ENCODE data around the gene ITK. TPM values are rescaled to one million over a fixed set of nuclear protein-coding genes. Genes with fewer than 3 reads are reported as not detected.

The ITK gene
- not detected in 2 replicates for total RNA-seq

GRCh38 chr5:157180374-157181264 is at the start of gene ITK:
TSS of gene ITK (plus strand) at chr5:157180840. CDS start at chr5:157180978, 138 bp downstream.

DNA sequence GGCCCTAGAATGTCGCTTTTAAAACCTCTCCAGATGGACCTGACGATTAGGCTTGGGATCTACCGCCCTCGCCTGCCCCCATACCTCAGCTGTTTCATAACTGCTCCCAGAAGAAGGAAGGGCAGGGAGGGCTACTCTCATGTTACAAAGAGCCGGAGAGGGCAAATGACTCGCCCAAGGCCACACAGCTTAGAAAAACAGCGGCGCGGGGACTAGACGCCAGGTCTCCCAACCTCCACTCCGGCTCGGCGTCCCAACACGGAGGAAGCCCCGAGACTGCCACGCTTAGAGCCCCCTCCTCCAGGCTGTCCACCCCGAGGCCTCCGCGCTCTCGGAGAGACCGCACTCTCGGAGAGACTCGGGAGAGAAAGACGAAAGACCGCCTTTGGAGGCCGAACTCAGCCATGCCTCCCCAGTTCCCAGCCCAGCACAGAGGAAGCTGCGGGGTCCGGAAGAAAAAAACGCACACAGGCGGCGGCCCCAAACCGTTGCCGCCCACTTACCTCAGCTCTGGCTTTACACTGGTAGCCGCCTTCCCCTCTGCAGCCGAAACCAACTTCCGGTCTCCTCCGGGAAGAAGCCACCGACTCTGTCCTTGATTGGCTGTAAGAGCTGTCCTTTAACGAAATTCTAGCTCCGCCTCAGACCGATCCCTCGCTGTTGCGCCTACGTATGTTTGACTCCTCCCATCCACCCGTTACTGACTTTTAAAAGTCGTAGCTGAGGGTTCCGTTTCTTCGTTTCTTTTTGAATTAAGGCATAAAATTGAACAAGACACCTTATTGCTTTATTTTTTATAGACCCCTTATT is 38.1 kb upstream of the ITK start, which contains the start of gene MED7:
MED7 (minus strand) TSS at position 549 of the 810 bp plus-strand sequence. CDS start 3,434 bp downstream, outside the sequence.

DNA sequence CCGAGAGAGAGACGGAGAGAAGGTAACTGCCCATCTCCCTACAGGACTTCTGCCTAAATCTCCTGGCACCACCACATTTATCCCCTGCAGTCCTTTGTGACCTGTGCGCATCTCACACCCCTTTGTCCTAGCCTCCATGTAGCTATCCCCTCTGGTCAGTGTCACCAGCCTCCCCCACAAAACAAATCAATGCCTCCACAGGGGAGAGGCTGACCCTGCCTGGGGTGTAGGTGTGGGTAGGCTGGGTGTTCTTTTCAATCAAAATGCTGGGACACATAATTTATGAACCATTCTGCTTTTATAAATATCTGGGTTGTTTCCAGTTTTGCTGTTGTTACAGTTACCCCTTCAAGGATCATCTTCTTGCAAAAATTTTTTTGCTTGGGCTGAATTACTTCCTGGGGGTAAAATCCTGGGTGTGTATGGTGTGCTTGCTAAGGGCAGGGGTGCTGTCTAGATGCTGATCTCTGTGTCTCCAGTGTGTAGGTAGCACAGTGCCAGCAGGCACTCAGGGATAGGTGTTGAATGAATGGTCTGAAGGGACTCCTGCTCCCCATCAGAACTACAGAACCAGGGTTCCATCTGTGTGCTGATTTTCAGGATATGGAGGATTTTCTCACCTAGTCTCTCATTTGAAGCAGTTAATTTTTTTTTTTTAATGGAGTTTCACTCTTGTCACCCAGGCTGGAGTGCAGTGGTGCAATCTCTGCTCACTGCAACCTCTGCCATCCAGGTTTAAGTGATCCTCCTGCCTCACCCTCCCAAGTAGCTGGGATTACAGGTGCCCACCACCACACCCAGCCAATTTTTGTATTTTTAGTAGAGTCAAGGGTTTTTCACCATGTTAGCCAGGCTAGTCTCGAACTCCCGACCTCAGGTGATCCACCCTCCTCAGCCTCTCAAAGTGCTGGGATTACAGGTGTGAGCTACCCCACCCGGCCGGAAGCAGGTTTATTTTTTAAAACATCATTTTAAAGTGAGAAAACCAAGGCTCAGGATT is 14.1 kb upstream of the ITK start, which contains the start of gene GARIN3:
GARIN3 (minus strand) TSS at position 51 of the 1,000 bp plus-strand sequence. CDS start 96 bp downstream, outside the sequence.

DNA sequence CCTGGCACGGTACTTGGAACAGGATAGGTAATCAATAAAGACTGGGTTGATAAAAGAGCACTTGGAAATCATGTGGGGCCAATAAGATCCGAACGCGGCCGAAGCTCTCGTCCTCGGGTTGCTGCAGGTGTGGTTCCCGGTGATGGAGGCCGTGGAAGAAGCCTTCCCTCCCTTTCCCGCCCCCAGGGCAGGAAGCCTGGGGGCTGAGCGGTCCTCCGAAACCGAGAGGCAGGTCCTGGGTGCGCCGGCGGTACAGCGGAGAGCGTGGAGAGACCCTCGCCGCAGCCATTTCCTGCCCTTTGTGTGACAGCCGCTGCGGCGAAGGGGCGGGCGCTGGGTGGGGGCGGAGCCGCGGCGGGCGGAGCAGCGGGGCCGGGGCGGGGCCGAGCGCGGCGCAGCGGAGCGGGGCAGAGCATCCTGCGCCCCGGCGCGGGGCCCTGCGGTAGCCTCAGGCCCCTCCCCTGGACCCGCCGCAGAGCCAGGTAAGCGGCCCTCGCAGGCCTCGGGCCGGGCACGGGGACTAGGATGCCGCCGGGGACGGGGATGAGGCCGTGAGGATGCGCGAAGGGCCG is 85.2 kb downstream of the ITK start, which contains the start of gene CYFIP2:
CYFIP2 (plus strand) TSS at position 410 of the 572 bp plus-strand sequence. CDS start 19,239 bp downstream, outside the sequence.

Other genes with a start within 250 kb of the ITK start
- gene TIMD4, start 217.6 kb upstream of the ITK start, total RNA-seq, result 0.72 TPM in 1 of 2 replicates, not detected in the other
- 55.2 TPM in 1 of 2 replicates, not detected in the other for gene HAVCR1, start 121.7 kb upstream of the ITK start, total RNA-seq
- gene HAVCR2, start 71.8 kb upstream of the ITK start, total RNA-seq, result 0.43 and 0.72 TPM in 2 replicates
- gene MED7, start 38.0 kb upstream of the ITK start, total RNA-seq, result 6.0 and 8.1 TPM in 2 replicates
- gene GARIN3, start 14.6 kb upstream of the ITK start, total RNA-seq, result not detected in 2 replicates
- gene CYFIP2, start 85.3 kb downstream of the ITK start, total RNA-seq, result 2.1 and 8.0 TPM in 2 replicates